ENCODE data around the gene PRPH. TPM values are rescaled to one million over a fixed set of nuclear protein-coding genes. Genes with fewer than 3 reads are reported as not detected.

PRPH gene
- total RNA-seq, 6 experiments from 2014 or later: not detected

DNA sequence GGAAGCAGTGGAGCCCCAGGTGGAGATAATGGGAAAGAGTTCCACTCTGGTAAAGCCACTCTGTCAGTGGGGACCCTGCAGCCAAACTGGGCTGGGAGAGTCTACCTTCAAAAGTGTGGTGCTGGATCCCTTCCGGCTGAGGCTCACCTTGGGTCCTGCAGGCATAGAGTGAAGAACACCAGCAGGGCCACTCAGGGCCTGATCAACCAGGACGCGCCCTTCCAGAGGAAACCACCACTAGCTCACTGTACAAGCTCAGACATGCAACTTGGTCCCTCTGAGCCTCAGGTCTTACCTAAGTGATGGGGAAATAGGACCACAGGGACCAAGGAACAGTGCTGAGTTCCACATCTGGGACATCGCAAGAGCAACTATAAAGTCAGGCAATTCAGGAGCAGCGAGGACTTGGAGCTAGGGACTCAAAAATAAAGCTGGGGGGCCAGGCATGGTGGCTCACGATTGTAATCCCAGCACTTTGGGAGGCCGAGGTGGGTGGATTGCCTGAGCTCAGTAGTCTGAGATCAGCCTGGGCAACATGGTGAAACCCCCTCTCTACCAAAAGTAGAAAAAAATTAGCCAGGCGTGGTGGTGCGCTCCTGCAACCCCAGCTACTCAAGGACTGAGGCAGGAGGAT is 5.9 kb upstream of the PRPH start:
- no peak overlapping the region for H3K4me3 Mint-ChIP-seq
- no peak overlapping the region for H3K27ac Mint-ChIP-seq
- H3K9me3 Mint-ChIP-seq: no peaks in the 10 kb centered on the region
- peaks cover 10% of the 10 kb centered on the region for H3K4me1 Mint-ChIP-seq (ENCODE audit: low read depth)
- no peak for DNase-seq
- peaks cover 8% of the 10 kb centered on the region for H3K27me3 Mint-ChIP-seq (ENCODE audit: insufficient read depth)
- TF ChIP-seq CTCF (IDR thresholded peaks at IDR 0.05): no peak
- H3K36me3 Mint-ChIP-seq (ENCODE audit: low read depth): no peaks in the 10 kb centered on the region

GRCh38 chr12:49292729-49293055 is 2.3 kb upstream of the PRPH start:
- no peaks in the 10 kb centered on the region for H3K9me3 Mint-ChIP-seq

DNA sequence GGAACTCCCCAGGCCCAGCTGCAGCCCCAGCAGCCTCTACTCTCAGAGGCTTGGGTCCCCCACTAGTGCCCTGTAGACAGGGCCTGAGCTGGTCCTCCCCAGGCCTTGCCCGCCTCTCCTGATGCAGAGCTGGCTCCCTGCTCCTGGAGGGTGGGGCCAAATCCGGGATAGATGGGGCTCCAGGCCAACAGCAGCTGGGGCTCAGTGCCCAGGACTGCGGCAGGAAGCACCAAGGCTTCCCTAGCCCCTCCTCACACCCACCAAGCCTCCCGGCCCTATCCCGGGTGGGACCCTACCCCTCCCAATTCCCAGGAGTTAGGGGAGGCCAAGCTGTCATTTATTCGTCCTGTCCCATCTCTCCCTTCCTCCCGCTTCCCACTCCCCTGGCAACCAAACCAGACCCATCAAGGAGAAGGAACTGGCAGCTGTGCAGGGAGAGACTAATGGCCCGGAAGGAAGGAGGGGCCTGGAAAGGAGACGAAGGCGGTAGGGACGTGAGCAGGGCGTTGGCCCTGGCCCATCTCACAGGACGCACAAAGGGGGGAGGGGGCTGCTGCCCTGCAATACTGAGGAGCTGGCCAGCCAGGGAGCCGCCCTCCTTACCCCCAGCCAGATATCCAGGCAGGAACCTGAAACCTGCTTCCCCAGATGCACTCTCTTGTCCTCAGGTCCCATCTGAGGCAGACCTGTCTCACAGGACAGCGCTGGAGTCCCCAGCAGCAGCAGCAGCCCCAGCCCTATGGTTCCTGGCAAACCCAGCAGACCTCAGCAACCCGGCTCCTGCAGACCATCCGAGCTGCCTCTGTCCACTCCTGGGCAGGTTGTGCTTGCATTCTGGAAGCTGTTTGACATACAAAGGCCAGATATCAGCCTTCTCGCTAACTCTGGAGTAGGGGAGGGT is 1.6 kb upstream of the PRPH start:
- Mint-ChIP-seq H3K9me3 (no peaks in the 10 kb centered on the region), H3K4me1 (ENCODE audit: low read depth) (peaks cover 3% of the 10 kb centered on the region), H3K27ac (no peak overlapping the region), H3K36me3 (ENCODE audit: low read depth) (no peaks in the 10 kb centered on the region), H3K27me3 (ENCODE audit: insufficient read depth) (peaks cover 22% of the 10 kb centered on the region), H3K4me3 (no peak overlapping the region)
- no peak for DNase-seq
- no peak for TF ChIP-seq CTCF (IDR thresholded peaks at IDR 0.05)

More at GRCh38 chr12:49292729-49293055, 2.3 kb upstream of the PRPH start:
- no peak for TF ChIP-seq CTCF (IDR thresholded peaks at IDR 0.05)
- Mint-ChIP-seq H3K27me3 (ENCODE audit: insufficient read depth) (peaks cover 19% of the 10 kb centered on the region), H3K27ac (no peak overlapping the region), H3K36me3 (ENCODE audit: low read depth) (no peaks in the 10 kb centered on the region), H3K4me1 (ENCODE audit: low read depth) (peaks cover 9% of the 10 kb centered on the region), H3K4me3 (no peak overlapping the region)
- no peak for DNase-seq

GRCh38 chr12:49294086-49294803 is 702 bp upstream of the PRPH start:
- H3K36me3 Mint-ChIP-seq (ENCODE audit: low read depth): no peaks in the 10 kb centered on the region
- H3K4me1 Mint-ChIP-seq (ENCODE audit: low read depth): no peaks in the 10 kb centered on the region; the same call in 1 of the 2 replicates
- no peak for DNase-seq
- H3K27me3 Mint-ChIP-seq (ENCODE audit: insufficient read depth): peaks cover 24% of the 10 kb centered on the region
- H3K4me3 Mint-ChIP-seq: no peak overlapping the region
- no peaks in the 10 kb centered on the region for H3K9me3 Mint-ChIP-seq
- TF ChIP-seq CTCF (IDR thresholded peaks at IDR 0.05): no peak
- H3K27ac Mint-ChIP-seq: no peak overlapping the region

- H3K4me1 Mint-ChIP-seq (ENCODE audit: low read depth): no peaks in the 10 kb centered on the region; the same call in 1 of the 2 replicates
- H3K27me3 Mint-ChIP-seq (ENCODE audit: insufficient read depth): peaks cover 24% of the 10 kb centered on the region
These were observed 204 bp upstream of the PRPH start for GRCh38 chr12:49294804-49295081.

More at GRCh38 chr12:49294804-49295081, 204 bp upstream of the PRPH start:
- no peak for DNase-seq
- Mint-ChIP-seq H3K4me3 (no peak overlapping the region), H3K36me3 (ENCODE audit: low read depth) (no peaks in the 10 kb centered on the region), H3K9me3 (no peaks in the 10 kb centered on the region), H3K27ac (no peak overlapping the region)
- TF ChIP-seq CTCF (IDR thresholded peaks at IDR 0.05): no peak
